Hematopoietic multipotent progenitor cell treated with erythropoietin and hydrocortisone succinate and interleukin-3 and kit ligand, for 4 days (in vitro differentiated cells): ENCODE measurements around the gene EIF5B.
"Not testable (repeated sequence)": the region's sequence is repeated elsewhere in the genome, so short reads cannot be mapped to it uniquely, and the experiment has no call there.

Experiments used
- DNase-seq: peaks from one replicate; pipeline ENCODE4 v3.0.0-alpha.2; 2015

EIF5B gene

DNA sequence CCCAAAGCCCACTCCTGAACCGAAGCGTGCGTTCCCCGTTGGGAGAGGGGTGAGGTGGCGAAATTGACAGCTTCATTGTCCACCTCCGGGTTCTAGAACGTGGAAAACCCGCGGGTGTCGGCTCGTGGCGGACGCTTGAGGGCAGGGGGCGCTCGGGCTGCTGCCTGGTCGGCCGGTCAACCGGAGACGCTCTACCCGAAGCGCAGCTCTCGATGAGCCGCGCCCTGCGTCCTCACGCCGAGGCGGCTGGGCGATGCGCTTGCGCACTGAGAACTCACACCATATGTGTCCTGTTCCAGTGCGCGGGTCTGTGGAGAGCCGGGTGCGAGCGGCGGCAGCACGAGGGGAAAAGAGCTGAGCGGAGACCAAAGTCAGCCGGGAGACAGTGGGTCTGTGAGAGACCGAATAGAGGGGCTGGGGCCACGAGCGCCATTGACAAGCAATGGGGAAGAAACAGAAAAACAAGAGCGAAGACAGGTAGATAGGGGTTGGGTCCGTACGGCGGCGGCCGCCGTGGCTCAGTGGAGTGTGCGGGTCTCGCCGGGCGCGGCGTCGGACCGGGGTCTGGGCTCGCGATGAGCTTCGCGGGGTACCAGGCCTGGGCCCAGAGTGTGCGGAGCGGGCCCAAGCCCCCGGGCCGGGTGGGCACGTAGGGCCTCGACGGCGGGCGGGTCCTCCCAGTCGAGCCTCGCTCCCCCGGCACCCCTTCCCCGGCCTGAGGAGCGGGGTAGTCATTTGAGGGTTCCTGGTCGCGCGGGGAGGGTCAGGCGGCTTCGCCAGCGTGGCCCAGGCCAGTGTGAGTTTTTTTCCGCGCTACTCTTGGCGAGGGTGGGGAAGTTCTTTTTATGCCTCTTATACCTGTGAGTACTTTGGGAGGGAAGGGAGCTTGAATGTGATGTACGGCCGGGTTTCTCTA, at the start of gene EIF5B:
EIF5B (plus strand) TSS at position 277 of the 916 bp plus-strand sequence; CDS start at position 443, 166 bp downstream.
- peak; percentile 99 for DNase-seq

- DNase-seq, result no peak
Measured at GRCh38 chr2:99297994-99298393, 39.2 kb upstream of the EIF5B start.

- no peak for DNase-seq
Measured at GRCh38 chr2:99299580-99299979, 37.6 kb upstream of the EIF5B start.

- DNase-seq, result not testable (repeated sequence)
Measured at GRCh38 chr2:99301097-99301496, 36.1 kb upstream of the EIF5B start, which contains the start of gene LYG1. Gene LYG1, minus strand, starts transcription at chr2:99301197. Its CDS starts 5,527 bp downstream, at chr2:99295670.

DNA sequence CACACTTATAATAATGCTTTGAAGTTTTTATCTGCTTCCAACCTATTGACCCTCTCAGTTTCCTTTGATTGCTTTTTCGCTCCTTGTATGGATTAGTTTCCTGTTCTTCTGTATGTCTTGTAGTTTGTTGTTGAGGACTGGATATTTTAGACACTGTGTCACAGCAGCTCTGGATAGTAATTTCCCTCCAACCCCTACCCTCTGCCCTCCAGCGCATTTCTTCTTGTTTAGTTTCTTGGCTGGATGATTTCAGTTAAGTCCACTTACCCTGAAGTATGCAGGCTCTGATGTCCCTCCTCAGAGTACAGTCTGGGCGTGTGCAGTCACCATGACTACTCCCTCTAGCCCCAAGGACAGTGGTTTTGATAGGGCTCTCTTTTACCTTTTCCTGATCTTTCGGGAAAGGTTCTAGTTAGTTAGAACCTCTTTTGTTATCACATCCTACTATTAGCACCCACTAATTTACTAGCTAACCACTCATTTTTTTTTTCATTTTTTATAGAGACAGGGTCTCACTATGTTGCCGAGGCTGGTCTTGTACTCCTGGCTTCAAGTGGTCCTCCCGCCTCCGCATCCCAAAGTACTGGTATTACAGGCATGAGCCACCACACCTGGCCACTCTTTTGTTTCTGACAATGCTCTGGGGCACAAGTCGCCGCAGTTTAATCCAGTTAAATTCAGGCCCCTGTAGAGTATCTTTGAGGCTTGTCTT, 19.9 kb upstream of the EIF5B start:
- no peak for DNase-seq

DNA sequence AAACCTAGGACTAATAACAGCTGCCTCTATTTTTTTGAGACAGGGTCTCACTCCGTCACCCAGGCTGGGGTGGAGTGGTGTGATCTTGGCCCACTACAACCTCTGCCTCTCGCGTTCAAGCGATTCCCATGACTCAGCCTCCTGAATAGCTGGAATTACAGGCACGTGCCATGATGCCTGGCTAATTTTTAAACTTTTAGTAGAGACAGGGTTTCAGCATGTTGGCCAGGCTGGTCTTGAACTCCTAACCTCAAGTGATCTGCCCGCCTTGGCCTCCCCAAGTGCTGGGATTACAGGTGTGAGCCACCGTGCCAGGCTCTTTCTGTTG, 19.4 kb upstream of the EIF5B start:
- not testable (repeated sequence) for DNase-seq

GRCh38 chr2:99325384-99325783, 11.8 kb upstream of the EIF5B start:
- no peak for DNase-seq

GRCh38 chr2:99335911-99336803, 1.0 kb upstream of the EIF5B start, which contains the start of gene TXNDC9:
Gene TXNDC9, minus strand, starts transcription at chr2:99336333. Its CDS starts 3,123 bp downstream, at chr2:99333210.
- DNase-seq, result peak; percentile 100

DNA sequence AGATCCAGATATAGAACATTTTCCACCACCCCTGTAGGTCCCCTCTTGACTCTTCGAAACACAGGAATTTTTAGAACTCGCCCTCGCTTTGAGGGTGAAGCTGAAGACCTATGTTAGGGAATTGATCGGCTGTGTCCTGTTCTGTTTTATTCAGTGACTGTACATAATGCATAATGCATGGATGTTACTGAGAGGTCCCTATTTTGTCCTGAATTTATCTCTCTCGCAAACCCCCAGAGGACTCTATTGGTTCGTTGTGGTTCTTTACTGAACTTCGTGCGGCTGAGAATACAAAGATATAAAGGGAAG, 431 bp upstream of the EIF5B start:
- DNase-seq, result no peak

GRCh38 chr2:99338029-99338585, 918 bp downstream of the EIF5B start:
- DNase-seq, result peak; percentile 48

DNA sequence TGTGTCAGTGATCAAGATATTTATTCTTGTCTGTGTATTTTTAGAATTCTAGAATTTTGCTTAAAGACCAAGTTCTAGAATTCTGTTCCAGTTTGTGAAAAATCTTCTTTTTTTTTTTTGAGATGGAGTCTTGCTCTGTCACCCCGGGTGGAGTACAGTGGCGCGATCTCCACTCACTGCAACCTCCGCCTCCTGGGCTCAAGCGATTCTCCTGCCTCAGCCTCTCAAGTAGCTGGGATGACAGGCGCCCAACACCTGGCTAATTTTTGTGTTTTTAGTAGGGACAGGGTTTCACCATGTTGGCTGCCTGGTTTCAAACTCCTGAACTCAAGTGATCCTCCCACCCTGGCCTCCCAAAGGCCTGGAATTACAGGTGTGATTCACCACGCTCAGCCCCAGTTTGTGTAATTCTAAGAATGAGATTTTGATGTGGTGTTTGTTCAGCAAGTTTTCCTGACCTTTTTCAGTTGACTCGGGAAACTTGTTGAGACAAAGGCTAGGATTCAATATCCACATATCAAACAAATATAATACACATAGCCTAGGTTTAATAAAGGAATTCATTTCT, 3.6 kb downstream of the EIF5B start:
- DNase-seq, result no peak

- DNase-seq, result no peak
Measured at GRCh38 chr2:99342536-99342935, 5.3 kb downstream of the EIF5B start.

DNA sequence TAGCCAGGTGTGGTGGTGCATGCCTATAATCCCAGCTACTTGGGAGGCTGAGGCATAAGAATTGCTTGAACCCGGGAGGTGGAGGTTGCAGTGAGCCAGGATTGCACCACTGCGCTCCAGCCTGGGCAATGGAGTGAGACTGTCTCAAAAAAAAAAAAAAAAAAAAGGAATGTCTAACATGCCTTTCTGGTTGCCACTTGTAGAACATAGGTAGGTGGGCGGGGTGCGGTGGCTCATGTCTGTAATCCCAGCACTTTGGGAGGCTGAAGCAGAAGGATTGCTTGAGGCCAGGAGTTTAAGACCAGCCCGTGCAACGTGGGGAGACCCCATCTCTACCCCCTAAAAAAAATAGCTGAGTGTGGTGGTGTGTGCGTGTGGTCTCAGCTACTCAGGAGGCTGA, 8.3 kb downstream of the EIF5B start:
- not testable (repeated sequence) for DNase-seq

GRCh38 chr2:99346218-99346617, 9.0 kb downstream of the EIF5B start:
- DNase-seq, result no peak

DNA sequence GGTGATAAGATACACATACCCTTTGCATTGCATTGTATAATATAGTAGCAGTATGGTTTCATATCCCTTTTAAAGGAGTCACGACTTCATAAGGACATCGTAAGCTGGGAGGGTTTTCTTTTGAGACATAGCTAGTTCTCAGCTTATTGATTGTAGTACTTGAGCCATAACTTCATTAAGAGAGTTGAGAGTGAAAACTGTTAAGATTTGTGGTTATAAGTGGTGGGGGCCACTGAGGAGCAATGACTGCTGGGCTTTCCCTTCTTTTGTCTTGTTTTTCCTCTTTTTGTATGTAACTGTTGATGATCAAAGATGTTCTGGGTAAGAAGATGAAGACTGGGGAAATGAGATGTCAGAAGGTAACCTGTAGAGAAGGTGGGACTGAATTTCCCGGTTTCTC, 11.0 kb downstream of the EIF5B start:
- DNase-seq, result no peak

DNA sequence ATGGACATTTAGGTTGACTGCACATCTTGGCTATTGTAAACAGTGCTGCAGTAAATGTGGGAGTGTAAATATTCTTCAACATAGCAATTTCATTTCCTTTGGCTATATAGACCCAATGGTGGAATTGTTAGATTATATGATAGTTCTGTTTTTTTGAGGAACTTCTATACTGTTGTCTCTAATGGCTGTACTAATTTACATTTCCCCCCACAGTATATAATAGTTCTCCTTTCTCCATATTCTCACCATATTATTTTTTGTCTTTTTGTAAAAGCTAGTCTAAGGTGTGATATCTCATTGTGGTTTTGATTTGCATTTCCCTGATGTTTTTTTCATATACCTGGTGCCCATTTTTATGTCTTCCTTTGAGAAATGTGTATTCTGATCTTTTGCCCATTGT, 13.0 kb downstream of the EIF5B start:
- DNase-seq, result peak; percentile 13

DNA sequence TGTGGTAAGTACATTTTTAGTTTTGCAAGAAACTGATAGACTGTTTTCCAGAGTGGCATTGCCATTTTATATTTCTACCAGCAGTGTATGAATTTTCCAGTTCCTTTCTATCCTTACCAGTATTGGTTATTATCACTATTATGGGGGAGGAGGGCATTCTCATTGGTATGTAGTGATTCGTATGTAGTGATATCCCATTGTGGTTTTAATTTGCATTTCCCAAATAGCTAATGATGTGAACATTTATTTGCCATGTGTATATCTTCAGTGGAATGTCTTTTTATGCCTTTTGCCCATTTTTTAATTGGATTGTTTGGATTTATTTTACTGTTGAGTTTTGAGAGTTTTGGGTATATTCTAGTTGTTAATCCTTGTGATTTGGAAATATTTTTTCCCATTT, 16.9 kb downstream of the EIF5B start:
- no peak for DNase-seq

- DNase-seq, result not testable (repeated sequence)
Measured at GRCh38 chr2:99354825-99355224, 17.6 kb downstream of the EIF5B start.

DNA sequence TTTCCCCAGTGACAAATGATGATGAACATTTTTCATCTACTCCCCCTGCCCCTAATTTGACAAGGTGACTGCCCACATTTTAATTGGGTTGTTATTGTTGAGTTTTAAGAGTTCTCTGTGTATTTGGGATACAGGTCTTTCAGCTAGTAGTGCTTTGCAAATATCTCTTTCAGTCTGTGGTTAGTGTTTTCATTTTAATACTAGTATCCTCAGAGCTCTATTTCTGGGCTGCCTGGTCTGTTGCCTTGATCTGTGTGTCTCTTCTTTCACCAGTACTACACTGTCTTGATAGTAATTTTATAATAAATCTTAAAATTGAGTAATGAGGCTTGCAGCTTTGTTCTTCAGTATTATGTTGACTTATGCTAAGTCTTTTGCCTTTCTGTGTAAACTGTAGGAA, 19.7 kb downstream of the EIF5B start:
- no peak for DNase-seq

GRCh38 chr2:99365661-99366060, 28.5 kb downstream of the EIF5B start:
- DNase-seq, result no peak

GRCh38 chr2:99368854-99369253, 31.7 kb downstream of the EIF5B start:
- not testable (repeated sequence) for DNase-seq

DNA sequence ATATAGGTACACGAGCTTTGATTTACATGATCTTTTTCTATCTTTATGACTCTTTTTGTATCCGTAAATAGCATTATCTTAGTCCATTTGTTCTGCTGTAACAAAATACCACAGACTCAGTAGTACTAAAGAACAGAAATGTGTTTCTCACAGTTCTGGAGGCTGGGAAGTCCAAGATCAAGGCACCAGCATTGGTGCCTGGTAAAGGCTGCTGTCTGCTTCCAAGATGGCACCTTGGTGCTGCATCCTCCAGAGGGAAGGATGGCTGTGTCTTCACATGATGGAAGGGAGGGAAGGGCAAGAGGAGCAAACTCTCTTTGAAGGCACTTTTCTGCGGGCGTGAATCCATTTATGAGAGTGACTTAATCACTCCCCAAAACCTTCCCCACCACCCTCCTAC, 36.0 kb downstream of the EIF5B start:
- DNase-seq, result no peak
